ENCODE results near the gene ATF6.
"Not testable (repeated sequence)": the region's sequence is repeated elsewhere in the genome, so short reads cannot be mapped to it uniquely, and the experiment has no call there.

ATF6 gene

GRCh38 chr1:161832299-161832907 is 66.3 kb downstream of the ATF6 start:
- not testable (repeated sequence) for H2BK15ac ChIP-seq (ENCODE audit: low read length); H3K4ac ChIP-seq (ENCODE audit: low read length); H3K9ac ChIP-seq (ENCODE audit: low read depth, low read length, poor library complexity); H3K18ac ChIP-seq (ENCODE audit: low read length); H3K4me3 ChIP-seq (ENCODE audit: low read length in 2 of 2); H3K79me1 ChIP-seq (ENCODE audit: low read depth, low read length); DNase-seq (ENCODE audit: low spot score); H4K91ac ChIP-seq (ENCODE audit: low read depth, low read length, poor library complexity); H2BK120ac ChIP-seq (ENCODE audit: low read depth, low read length); H3K23ac ChIP-seq (ENCODE audit: low read depth, low read length, poor library complexity); H3K4me2 ChIP-seq (ENCODE audit: insufficient read depth, low read length, poor library complexity, severe bottlenecking); H3K27me3 ChIP-seq (ENCODE audit: control insufficient read depth in 3 of 3, insufficient read depth in 3 of 3, low read depth in 1 of 3, low read length in 3 of 3); H3K36me3 ChIP-seq (replicated peaks in 1 of 2; ENCODE audit: control insufficient read depth in 2 of 2, insufficient read depth in 2 of 2, low read length in 2 of 2); H2BK5ac ChIP-seq (ENCODE audit: low read length); H2AFZ ChIP-seq (ENCODE audit: low read length); H3K9me3 ChIP-seq (replicated peaks in 1 of 2; ENCODE audit: control insufficient read depth in 2 of 2, insufficient read depth in 1 of 2, low read depth in 1 of 2, low read length in 2 of 2); H3K4me1 ChIP-seq (ENCODE audit: control insufficient read depth in 2 of 2, insufficient read depth in 1 of 2, low read depth in 1 of 2, low read length in 2 of 2); H4K8ac ChIP-seq (ENCODE audit: low read depth, low read length); H3K27ac ChIP-seq (replicated peaks; ENCODE audit: low read length); H2BK12ac ChIP-seq (ENCODE audit: low read length); H3K14ac ChIP-seq (ENCODE audit: low read length); H2AK5ac ChIP-seq (ENCODE audit: low read depth, low read length)
- WGBS, 2 donors (ENCODE audit: extremely low coverage in 2 of 2, insufficient read length in 2 of 2, insufficient replicate concordance in 1 of 2), result no CpG with 5 or more reads among the region's 10 CpGs

- Histone ChIP-seq H2AFZ (ENCODE audit: low read length) (no peak overlapping the region), H3K79me1 (ENCODE audit: low read depth, low read length) (no peaks in the 10 kb centered on the region), H3K4me3 (ENCODE audit: low read length in 2 of 2) (no peak overlapping the region), H4K8ac (ENCODE audit: low read depth, low read length) (no peak overlapping the region), H2BK5ac (ENCODE audit: low read length) (no peak overlapping the region), H2BK12ac (ENCODE audit: low read length) (no peak overlapping the region), H3K14ac (ENCODE audit: low read length) (no peak overlapping the region), H3K4me2 (ENCODE audit: insufficient read depth, low read length, poor library complexity, severe bottlenecking) (no peak overlapping the region), H3K9me3 (replicated peaks in 1 of 2; ENCODE audit: control insufficient read depth in 2 of 2, insufficient read depth in 1 of 2, low read depth in 1 of 2, low read length in 2 of 2) (no peaks in the 10 kb centered on the region), H2BK120ac (ENCODE audit: low read depth, low read length) (no peak overlapping the region), H3K18ac (ENCODE audit: low read length) (no peak overlapping the region), H2BK15ac (ENCODE audit: low read length) (no peak overlapping the region), H3K36me3 (replicated peaks in 1 of 2; ENCODE audit: control insufficient read depth in 2 of 2, insufficient read depth in 2 of 2, low read length in 2 of 2) (peaks cover 1 to 6% of the 10 kb centered on the region in 2 donors), H2AK5ac (ENCODE audit: low read depth, low read length) (no peak overlapping the region), H3K23ac (ENCODE audit: low read depth, low read length, poor library complexity) (no peak overlapping the region), H3K4me1 (ENCODE audit: control insufficient read depth in 2 of 2, insufficient read depth in 1 of 2, low read depth in 1 of 2, low read length in 2 of 2) (no peaks in the 10 kb centered on the region), H4K91ac (ENCODE audit: low read depth, low read length, poor library complexity) (no peak overlapping the region), H3K27ac (replicated peaks; ENCODE audit: low read length) (no peak overlapping the region), H3K27me3 (ENCODE audit: control insufficient read depth in 3 of 3, insufficient read depth in 3 of 3, low read depth in 1 of 3, low read length in 3 of 3) (no peaks in the 10 kb centered on the region), H3K4ac (ENCODE audit: low read length) (no peak overlapping the region), H3K9ac (ENCODE audit: low read depth, low read length, poor library complexity) (no peak overlapping the region)
- no CpG with 5 or more reads among the region's 2 CpGs for WGBS, 2 donors (ENCODE audit: extremely low coverage in 2 of 2, insufficient read length in 2 of 2, insufficient replicate concordance in 1 of 2)
- DNase-seq (ENCODE audit: low spot score), result no peak
Observed at GRCh38 chr1:161834967-161835550, 68.9 kb downstream of the ATF6 start.

- Histone ChIP-seq H3K4me3 (ENCODE audit: low read length in 2 of 2) (no peak overlapping the region), H3K27ac (replicated peaks; ENCODE audit: low read length) (no peak overlapping the region), H3K14ac (ENCODE audit: low read length) (no peak overlapping the region), H3K36me3 (replicated peaks in 1 of 2; ENCODE audit: control insufficient read depth in 2 of 2, insufficient read depth in 2 of 2, low read length in 2 of 2) (peaks cover 1 to 6% of the 10 kb centered on the region in 2 donors), H3K23ac (ENCODE audit: low read depth, low read length, poor library complexity) (no peak overlapping the region), H3K4me1 (ENCODE audit: control insufficient read depth in 2 of 2, insufficient read depth in 1 of 2, low read depth in 1 of 2, low read length in 2 of 2) (no peaks in the 10 kb centered on the region), H2AK5ac (ENCODE audit: low read depth, low read length) (no peak overlapping the region), H3K9ac (ENCODE audit: low read depth, low read length, poor library complexity) (no peak overlapping the region), H3K4ac (ENCODE audit: low read length) (no peak overlapping the region), H2BK5ac (ENCODE audit: low read length) (no peak overlapping the region), H4K91ac (ENCODE audit: low read depth, low read length, poor library complexity) (no peak overlapping the region), H3K9me3 (replicated peaks in 1 of 2; ENCODE audit: control insufficient read depth in 2 of 2, insufficient read depth in 1 of 2, low read depth in 1 of 2, low read length in 2 of 2) (no peaks in the 10 kb centered on the region), H2BK120ac (ENCODE audit: low read depth, low read length) (no peak overlapping the region), H4K8ac (ENCODE audit: low read depth, low read length) (no peak overlapping the region), H2AFZ (ENCODE audit: low read length) (no peak overlapping the region), H3K27me3 (ENCODE audit: control insufficient read depth in 3 of 3, insufficient read depth in 3 of 3, low read depth in 1 of 3, low read length in 3 of 3) (no peaks in the 10 kb centered on the region), H3K79me1 (ENCODE audit: low read depth, low read length) (no peaks in the 10 kb centered on the region), H3K4me2 (ENCODE audit: insufficient read depth, low read length, poor library complexity, severe bottlenecking) (no peak overlapping the region), H2BK12ac (ENCODE audit: low read length) (no peak overlapping the region), H2BK15ac (ENCODE audit: low read length) (no peak overlapping the region), H3K18ac (ENCODE audit: low read length) (no peak overlapping the region)
- WGBS, 2 donors (ENCODE audit: extremely low coverage in 2 of 2, insufficient read length in 2 of 2, insufficient replicate concordance in 1 of 2), result no CpG with 5 or more reads among the region's 5 CpGs
- no peak for DNase-seq (ENCODE audit: low spot score)
Observed at GRCh38 chr1:161836018-161836417, 69.9 kb downstream of the ATF6 start.

- H3K23ac ChIP-seq (ENCODE audit: low read depth, low read length, poor library complexity), result no peak overlapping the region
- no peaks in the 10 kb centered on the region for H3K79me1 ChIP-seq (ENCODE audit: low read depth, low read length)
- H3K4me2 ChIP-seq (ENCODE audit: insufficient read depth, low read length, poor library complexity, severe bottlenecking), result no peak overlapping the region
- no peak overlapping the region for H3K9ac ChIP-seq (ENCODE audit: low read depth, low read length, poor library complexity)
- no peak overlapping the region for H3K27ac ChIP-seq (replicated peaks; ENCODE audit: low read length)
- H3K18ac ChIP-seq (ENCODE audit: low read length), result no peak overlapping the region
- H3K36me3 ChIP-seq (replicated peaks in 1 of 2; ENCODE audit: control insufficient read depth in 2 of 2, insufficient read depth in 2 of 2, low read length in 2 of 2), result peaks cover 4 to 13% of the 10 kb centered on the region in 2 donors
- no peak overlapping the region for H2BK12ac ChIP-seq (ENCODE audit: low read length)
- no peak overlapping the region for H2AFZ ChIP-seq (ENCODE audit: low read length)
- no peak overlapping the region for H4K91ac ChIP-seq (ENCODE audit: low read depth, low read length, poor library complexity)
- DNase-seq (ENCODE audit: low spot score), result no peak
- no peak overlapping the region for H2BK120ac ChIP-seq (ENCODE audit: low read depth, low read length)
- no peak overlapping the region for H2BK5ac ChIP-seq (ENCODE audit: low read length)
- H2AK5ac ChIP-seq (ENCODE audit: low read depth, low read length), result no peak overlapping the region
- H3K4me1 ChIP-seq (ENCODE audit: control insufficient read depth in 2 of 2, insufficient read depth in 1 of 2, low read depth in 1 of 2, low read length in 2 of 2), result no peaks in the 10 kb centered on the region
- H3K4me3 ChIP-seq (ENCODE audit: low read length in 2 of 2), result no peak overlapping the region
- H2BK15ac ChIP-seq (ENCODE audit: low read length), result no peak overlapping the region
- no peak overlapping the region for H3K4ac ChIP-seq (ENCODE audit: low read length)
- H3K27me3 ChIP-seq (ENCODE audit: control insufficient read depth in 3 of 3, insufficient read depth in 3 of 3, low read depth in 1 of 3, low read length in 3 of 3), result no peaks in the 10 kb centered on the region
- WGBS, 2 donors (ENCODE audit: extremely low coverage in 2 of 2, insufficient read length in 2 of 2, insufficient replicate concordance in 1 of 2), result no CpG with 5 or more reads among the region's 3 CpGs
- no peak overlapping the region for H3K14ac ChIP-seq (ENCODE audit: low read length)
- no peak overlapping the region for H4K8ac ChIP-seq (ENCODE audit: low read depth, low read length)
- peaks cover 0 to 2% of the 10 kb centered on the region in 2 donors for H3K9me3 ChIP-seq (replicated peaks in 1 of 2; ENCODE audit: control insufficient read depth in 2 of 2, insufficient read depth in 1 of 2, low read depth in 1 of 2, low read length in 2 of 2)
Observed at GRCh38 chr1:161838362-161838761, 72.2 kb downstream of the ATF6 start.

Measured in neuronal stem cell (in vitro differentiated cells).